ENCODE measurements around the gene ZNF462. TPM values are rescaled to one million over a fixed set of nuclear protein-coding genes. Genes with fewer than 3 reads are reported as not detected.
"Not testable (repeated sequence)": the region's sequence is repeated elsewhere in the genome, so short reads cannot be mapped to it uniquely, and the experiment has no call there.

The ZNF462 gene
- total RNA-seq, 2 donors from 2014 or later, result 41.4 to 54.4 TPM

DNA sequence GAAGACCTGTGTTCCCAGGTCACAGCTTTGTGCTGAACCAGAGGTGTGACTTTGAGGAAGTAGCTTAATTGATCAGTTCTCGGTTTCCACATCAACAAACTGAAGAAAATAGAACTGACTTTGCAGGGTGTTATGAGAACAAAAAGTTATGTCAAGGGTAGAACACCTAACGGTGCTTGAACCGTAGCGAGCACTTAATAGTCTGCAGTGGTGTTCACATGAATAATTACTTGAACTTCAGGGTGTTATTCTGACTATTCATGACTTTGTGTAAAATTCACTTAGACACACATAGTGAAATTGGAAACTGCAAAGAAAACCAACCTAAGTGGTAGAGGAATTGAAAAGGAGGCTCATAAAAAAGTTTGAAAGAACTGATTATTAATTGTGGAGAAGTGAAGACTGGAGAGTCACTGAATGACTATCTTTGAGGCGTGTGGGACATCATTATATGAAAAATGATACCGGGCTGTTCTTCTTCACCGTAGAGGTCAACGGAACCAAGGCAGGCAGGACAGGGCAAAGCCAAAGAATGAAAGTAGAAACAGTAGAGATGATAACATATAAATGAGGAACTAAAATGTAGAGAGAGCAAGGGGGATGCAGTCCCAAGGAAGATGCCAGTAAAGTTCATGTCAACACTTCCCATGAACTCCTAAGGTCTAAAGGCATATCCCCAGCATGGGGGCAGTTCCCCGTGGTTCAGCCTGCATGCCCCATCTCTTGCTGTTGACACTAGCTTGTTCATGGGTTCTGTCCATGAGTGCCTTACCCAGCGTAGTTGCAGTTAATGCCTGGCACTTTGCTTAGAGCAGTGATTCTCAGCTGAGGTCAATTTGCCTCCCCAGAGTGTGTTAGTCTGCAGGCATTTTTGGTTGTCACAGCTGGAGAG lies 118.7 kb downstream of the ZNF462 start:
- DNase-seq (ENCODE audit: low spot score), result no peak
- intact Hi-C loops (cut with DNase I), result no loop called here
- H3K27me3 ChIP-seq (replicated peaks; ENCODE audit: insufficient read depth), result no peaks in the 10 kb centered on the region
- no peaks in the 10 kb centered on the region for H3K36me3 ChIP-seq
- no peak overlapping the region for H3K27ac ChIP-seq
- TF ChIP-seq, protein P1, sequence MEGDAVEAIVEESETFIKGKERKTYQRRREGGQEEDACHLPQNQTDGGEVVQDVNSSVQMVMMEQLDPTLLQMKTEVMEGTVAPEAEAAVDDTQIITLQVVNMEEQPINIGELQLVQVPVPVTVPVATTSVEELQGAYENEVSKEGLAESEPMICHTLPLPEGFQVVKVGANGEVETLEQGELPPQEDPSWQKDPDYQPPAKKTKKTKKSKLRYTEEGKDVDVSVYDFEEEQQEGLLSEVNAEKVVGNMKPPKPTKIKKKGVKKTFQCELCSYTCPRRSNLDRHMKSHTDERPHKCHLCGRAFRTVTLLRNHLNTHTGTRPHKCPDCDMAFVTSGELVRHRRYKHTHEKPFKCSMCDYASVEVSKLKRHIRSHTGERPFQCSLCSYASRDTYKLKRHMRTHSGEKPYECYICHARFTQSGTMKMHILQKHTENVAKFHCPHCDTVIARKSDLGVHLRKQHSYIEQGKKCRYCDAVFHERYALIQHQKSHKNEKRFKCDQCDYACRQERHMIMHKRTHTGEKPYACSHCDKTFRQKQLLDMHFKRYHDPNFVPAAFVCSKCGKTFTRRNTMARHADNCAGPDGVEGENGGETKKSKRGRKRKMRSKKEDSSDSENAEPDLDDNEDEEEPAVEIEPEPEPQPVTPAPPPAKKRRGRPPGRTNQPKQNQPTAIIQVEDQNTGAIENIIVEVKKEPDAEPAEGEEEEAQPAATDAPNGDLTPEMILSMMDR (IDR thresholded peaks at IDR 0.05), result no peak
- TF ChIP-seq POLR2AphosphoS5 (IDR thresholded peaks at IDR 0.05) (no peak), POLR2A (IDR thresholded peaks at IDR 0.05) (no peak)
- H3K9me3 ChIP-seq, result no peaks in the 10 kb centered on the region
- H3K4me1 ChIP-seq (replicated peaks), result no peaks in the 10 kb centered on the region
- 91% methylated on average over 10 of the region's 10 CpGs for WGBS
- H3K4me3 ChIP-seq, result no peak overlapping the region

DNA sequence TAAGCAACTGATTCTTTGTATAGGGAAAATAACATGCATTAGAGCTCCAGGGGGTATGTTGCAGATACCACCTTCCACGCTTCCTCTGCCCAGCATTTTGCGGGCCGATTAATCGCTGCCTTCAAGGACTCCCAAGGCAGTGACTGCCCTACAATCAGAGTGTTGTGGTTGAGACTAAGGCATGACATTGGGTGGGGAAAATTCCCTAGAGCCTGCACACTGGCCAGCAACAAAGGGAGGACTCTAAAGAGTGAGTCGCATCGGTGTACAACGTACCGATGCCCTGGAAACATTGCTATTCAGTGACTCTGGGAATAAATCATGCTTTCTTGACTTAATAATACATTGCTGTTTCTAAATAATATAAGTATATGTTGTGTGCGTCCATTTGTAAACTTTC lies 119.7 kb downstream of the ZNF462 start:
- H3K4me3 ChIP-seq, result no peak overlapping the region
- no peaks in the 10 kb centered on the region for H3K27me3 ChIP-seq (replicated peaks; ENCODE audit: insufficient read depth)
- no peaks in the 10 kb centered on the region for H3K4me1 ChIP-seq (replicated peaks)
- 90% methylated on average over 9 of the region's 9 CpGs for WGBS
- H3K9me3 ChIP-seq, result no peaks in the 10 kb centered on the region
- DNase-seq (ENCODE audit: low spot score), result no peak
- intact Hi-C loops (cut with DNase I), result no loop called here
- H3K36me3 ChIP-seq, result no peaks in the 10 kb centered on the region
- TF ChIP-seq POLR2AphosphoS5 (IDR thresholded peaks at IDR 0.05) (no peak), POLR2A (IDR thresholded peaks at IDR 0.05) (no peak)
- TF ChIP-seq, protein P1 (IDR thresholded peaks at IDR 0.05), result no peak
- H3K27ac ChIP-seq, result no peak overlapping the region

DNA sequence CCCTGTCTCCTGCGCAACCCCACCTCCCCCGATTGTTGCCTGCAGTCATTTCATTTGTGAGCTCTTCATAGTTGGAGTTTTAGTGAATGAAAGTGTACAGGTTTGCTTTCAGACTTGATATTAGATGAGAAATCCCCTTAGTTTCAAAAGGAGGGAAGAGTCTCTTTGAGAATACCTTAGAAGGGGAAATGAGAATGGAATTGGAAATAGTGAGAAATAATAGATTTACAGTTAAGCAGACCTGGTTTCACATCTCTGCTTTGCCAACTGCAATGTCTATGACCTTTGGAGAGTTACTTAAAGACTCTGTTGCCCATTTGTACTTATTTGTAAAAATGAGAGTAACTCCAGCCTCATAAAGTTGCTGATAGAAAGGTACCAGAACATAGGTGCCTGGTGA lies 120.4 kb downstream of the ZNF462 start:
- Histone ChIP-seq H3K4me1 (replicated peaks) (no peaks in the 10 kb centered on the region), H3K27ac (no peak overlapping the region), H3K27me3 (replicated peaks; ENCODE audit: insufficient read depth) (no peaks in the 10 kb centered on the region), H3K4me3 (no peak overlapping the region), H3K9me3 (no peaks in the 10 kb centered on the region), H3K36me3 (no peaks in the 10 kb centered on the region)
- 74% methylated on average over 2 of the region's 2 CpGs for WGBS
- no peak for TF ChIP-seq POLR2AphosphoS5 (IDR thresholded peaks at IDR 0.05)
- DNase-seq (ENCODE audit: low spot score), result no peak
- intact Hi-C loops (cut with DNase I), result no loop called here

DNA sequence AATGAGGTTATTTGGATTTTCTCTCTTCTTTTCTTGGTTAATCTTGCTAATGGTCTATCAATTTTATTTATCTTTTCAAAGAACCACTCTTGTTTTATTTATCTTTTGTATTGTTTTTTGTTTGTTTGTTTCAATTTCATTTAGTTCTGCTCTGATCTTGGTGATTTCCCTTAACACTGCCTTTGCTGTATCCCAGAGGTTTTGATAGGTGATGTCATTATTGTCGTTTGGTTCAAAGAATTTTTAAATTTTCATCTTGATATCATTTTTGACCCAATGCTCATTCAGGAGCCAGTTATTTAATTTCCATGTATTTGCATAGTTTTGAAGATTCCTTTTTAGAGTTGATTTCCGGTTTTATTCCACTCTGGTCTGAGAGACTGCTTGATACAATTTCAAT lies 126.9 kb downstream of the ZNF462 start:
- DNase-seq (ENCODE audit: low spot score); H3K36me3 ChIP-seq; intact Hi-C loops (cut with DNase I); H3K27ac ChIP-seq; H3K9me3 ChIP-seq; H3K27me3 ChIP-seq (replicated peaks; ENCODE audit: insufficient read depth); H3K4me1 ChIP-seq (replicated peaks); H3K4me3 ChIP-seq: not testable (repeated sequence)
- WGBS, result 93% methylated on average over 2 of the region's 2 CpGs

DNA sequence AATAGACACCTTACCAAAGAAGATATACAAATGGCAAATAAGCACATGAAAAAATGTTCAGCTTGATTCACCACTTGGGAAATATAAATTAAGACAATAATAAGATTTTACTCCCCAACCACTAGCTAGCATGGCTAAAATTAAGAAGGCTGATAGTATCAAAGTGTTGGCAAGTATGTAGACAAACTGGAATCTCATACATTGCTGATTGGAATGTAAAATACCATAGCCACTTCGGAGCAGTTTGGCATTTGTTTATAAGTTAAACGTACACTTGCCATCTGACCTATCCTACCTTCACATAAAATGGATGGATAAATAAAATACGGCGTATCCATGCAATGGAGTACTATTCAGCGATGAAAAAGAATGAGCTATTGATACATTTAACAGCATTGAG lies 129.2 kb downstream of the ZNF462 start:
- Histone ChIP-seq H3K27ac (no peak overlapping the region), H3K9me3 (no peaks in the 10 kb centered on the region), H3K36me3 (no peaks in the 10 kb centered on the region), H3K4me3 (no peak overlapping the region), H3K27me3 (replicated peaks; ENCODE audit: insufficient read depth) (no peaks in the 10 kb centered on the region), H3K4me1 (replicated peaks) (no peaks in the 10 kb centered on the region)
- TF ChIP-seq, protein P1 (IDR thresholded peaks at IDR 0.05), result no peak
- TF ChIP-seq POLR2AphosphoS5 (IDR thresholded peaks at IDR 0.05) (no peak), POLR2A (IDR thresholded peaks at IDR 0.05) (no peak)
- WGBS, result 88% methylated on average over 5 of the region's 5 CpGs
- DNase-seq (ENCODE audit: low spot score), result no peak
- intact Hi-C loops (cut with DNase I), result no loop called here

DNA sequence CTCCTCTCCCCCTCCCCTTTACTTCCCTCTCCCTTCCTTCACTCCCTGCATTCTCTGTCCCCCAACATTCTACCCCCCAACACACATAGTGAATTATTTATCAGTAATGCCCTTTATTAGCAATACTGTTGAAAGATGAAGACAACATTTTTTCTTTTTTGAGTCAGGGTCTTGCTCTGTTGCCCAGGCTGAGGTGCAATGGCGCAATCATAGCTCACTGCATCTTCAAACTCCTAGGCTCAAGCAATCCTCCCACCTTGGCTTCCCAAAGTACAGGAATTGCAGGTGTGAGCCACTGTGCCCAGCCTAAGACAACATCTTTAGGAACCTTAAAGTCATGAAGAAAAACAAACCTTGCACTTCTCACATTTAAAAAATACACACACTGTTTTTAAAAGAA lies 130.6 kb downstream of the ZNF462 start:
- H3K4me1 ChIP-seq (replicated peaks), result no peaks in the 10 kb centered on the region
- intact Hi-C loops (cut with DNase I), result no loop called here
- H3K27me3 ChIP-seq (replicated peaks; ENCODE audit: insufficient read depth), result no peaks in the 10 kb centered on the region
- H3K4me3 ChIP-seq, result no peak overlapping the region
- H3K9me3 ChIP-seq, result no peaks in the 10 kb centered on the region
- WGBS, result 100% methylated on average over 1 of the region's 1 CpG
- no peak for DNase-seq (ENCODE audit: low spot score)
- TF ChIP-seq, protein P1 (IDR thresholded peaks at IDR 0.05), result no peak
- TF ChIP-seq POLR2AphosphoS5 (IDR thresholded peaks at IDR 0.05) (no peak), POLR2A (IDR thresholded peaks at IDR 0.05) (no peak)
- H3K27ac ChIP-seq, result no peak overlapping the region
- no peaks in the 10 kb centered on the region for H3K36me3 ChIP-seq
